ENCODE data around the gene ZMYND10. TPM values are rescaled to one million over a fixed set of nuclear protein-coding genes. Genes with fewer than 3 reads are reported as not detected.

Gene ZMYND10
- total and polyA plus RNA-seq, 8 donors: 0.35 to 8.3 (median 1.3) TPM

DNA sequence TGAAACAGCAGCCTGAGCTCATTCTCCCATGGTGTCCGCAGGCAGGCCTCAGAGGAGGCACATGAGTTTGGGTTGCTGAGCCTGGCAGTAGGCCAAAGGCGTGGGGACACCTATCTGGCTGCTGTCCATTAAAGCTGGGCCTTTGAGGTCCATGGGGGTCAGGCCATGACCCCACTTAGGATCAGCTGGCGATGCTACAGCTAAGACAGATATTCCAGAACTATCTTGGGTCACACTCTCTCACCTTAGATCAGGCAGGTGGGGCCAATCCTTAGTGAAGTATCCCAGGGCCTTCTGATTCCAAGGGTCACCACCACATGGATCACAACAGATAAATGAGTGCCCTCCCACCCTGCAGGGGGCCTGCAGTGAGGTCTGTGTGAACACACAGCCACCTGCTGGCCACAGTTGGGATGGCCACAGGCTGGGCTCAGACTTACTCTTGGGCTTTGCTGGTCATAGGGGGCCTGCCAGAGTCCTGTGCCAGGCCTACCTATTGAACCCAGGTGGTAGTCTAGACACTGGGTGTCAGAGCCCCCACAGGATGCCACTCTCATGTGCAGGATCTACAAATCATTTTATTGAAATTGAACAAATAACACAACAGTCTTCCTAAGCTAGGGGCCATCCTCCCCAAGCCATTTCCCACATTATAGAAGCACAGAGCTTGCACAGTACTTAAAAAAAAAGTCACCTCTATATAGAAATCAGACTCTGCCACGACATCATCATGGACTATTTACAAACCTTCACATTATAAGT, 21.0 kb downstream of the ZMYND10 start:
- intact Hi-C loops (cut with DNase I): loop anchor here in 1 of 3 donors (10.0 kb wide), 1 partner anchor 70 kb away; no protein-coding TSS in a partner anchor
- Histone ChIP-seq H3K9me3 (no peaks in the 10 kb centered on the region), H3K36me3 (peaks cover 0 to 8% (median 3%) of the 10 kb centered on the region in 3 donors), H3K27ac (peak overlapping the region; percentile 5 to 31 (median 13)), H3K4me3 (no peak overlapping the region), H3K27me3 (no peaks in the 10 kb centered on the region), H3K4me1 (peaks cover 13 to 30% (median 27%) of the 10 kb centered on the region in 3 donors)
- peak; percentile 51 to 73 (median 66) for TF ChIP-seq CTCF (IDR thresholded peaks at IDR 0.05)
- FAIRE-seq (no peak), DNase-seq (peak in 4 of 6 donors; percentile 71 to 85 (median 79)), ATAC-seq (no peak)
- 40 to 46% methylated on average over 4 of the region's 4 CpGs for WGBS, 2 donors

- Histone ChIP-seq H3K36me3 (peaks cover 0 to 8% (median 0%) of the 10 kb centered on the region in 3 donors), H3K4me3 (no peak overlapping the region), H3K9me3 (no peaks in the 10 kb centered on the region), H3K27ac (peak overlapping the region in 3 of 4 donors; percentile 14 to 31 (median 30)), H3K4me1 (peaks cover 13 to 31% (median 25%) of the 10 kb centered on the region in 3 donors), H3K27me3 (no peaks in the 10 kb centered on the region)
- intact Hi-C loops (cut with DNase I): loop anchor here in 1 of 3 donors (10.0 kb wide), 1 partner anchor 69 kb away; no protein-coding TSS in a partner anchor
- DNase-seq: peak in 2 of 6 donors; percentile 26 to 55
- FAIRE-seq: no peak
- WGBS, 2 donors: 66 to 85% methylated on average over 5 of the region's 5 CpGs
- no peak for TF ChIP-seq CTCF (IDR thresholded peaks at IDR 0.05)
- ATAC-seq: no peak
Observed at GRCh38 chr3:50323614-50324199, 21.8 kb downstream of the ZMYND10 start.

GRCh38 chr3:50323092-50323600, 22.4 kb downstream of the ZMYND10 start:
- no peak for TF ChIP-seq CTCF (IDR thresholded peaks at IDR 0.05)
- WGBS, 2 donors: 43 to 46% methylated on average over 4 of the region's 4 CpGs
- ATAC-seq (no peak), DNase-seq (peak in 1 of 6 donors; percentile 25), FAIRE-seq (no peak)
- peak overlapping the region in 3 of 4 donors; percentile 88 to 96 (median 95) for H3K27ac ChIP-seq
- peaks cover 0 to 8% (median 0%) of the 10 kb centered on the region in 3 donors for H3K36me3 ChIP-seq
- H3K4me3 ChIP-seq: no peak overlapping the region
- no peaks in the 10 kb centered on the region for H3K27me3 ChIP-seq
- intact Hi-C loops (cut with DNase I): loop anchor here in 1 of 3 donors (10.0 kb wide), 1 partner anchor 68 kb away; no protein-coding TSS in a partner anchor
- peaks cover 13 to 29% (median 22%) of the 10 kb centered on the region in 3 donors for H3K4me1 ChIP-seq
- no peaks in the 10 kb centered on the region for H3K9me3 ChIP-seq

DNA sequence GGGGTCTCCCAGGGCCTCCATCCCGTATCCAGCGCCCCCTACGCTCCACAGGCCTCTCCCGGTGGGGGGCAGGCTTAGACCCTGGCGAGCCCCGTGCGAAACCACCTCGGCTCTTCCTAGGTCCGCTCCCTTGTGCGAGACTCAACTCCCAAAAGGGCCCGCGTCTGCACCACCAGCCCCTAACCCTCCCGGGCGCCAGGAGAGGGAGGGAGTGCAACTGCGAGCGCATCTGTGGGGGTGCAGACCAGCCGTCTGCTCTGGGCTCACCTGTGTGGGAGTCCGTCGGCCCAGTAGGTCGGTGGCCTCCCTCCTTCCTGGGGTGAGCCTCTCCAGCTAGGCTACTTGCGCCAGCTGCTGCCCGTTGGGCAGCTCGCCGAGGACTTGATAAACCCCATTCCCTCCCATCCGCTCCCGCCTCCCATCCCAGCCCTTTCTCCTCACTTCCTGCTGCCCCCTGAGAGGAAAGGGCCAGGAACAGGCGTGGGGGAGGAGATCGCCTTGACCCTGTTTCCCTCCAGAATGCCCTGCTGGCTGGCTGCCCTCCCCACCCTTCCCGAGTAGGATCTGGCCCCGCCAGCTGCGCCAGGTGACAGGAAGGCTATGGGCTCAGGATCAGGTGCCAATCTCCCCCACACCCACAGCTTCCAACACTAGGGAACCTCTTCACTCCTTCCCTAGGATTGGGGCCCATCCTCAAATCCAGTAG, 23.0 kb downstream of the ZMYND10 start, which contains the start of gene HYAL2:
Gene HYAL2 (minus strand): TSS at position 360 of the 706 bp plus-strand sequence. CDS start 2,256 bp downstream, outside the sequence.
- ATAC-seq (no peak), DNase-seq (peak in 4 of 6 donors; percentile 50 to 79 (median 60)), FAIRE-seq (no peak)
- Histone ChIP-seq H3K27me3 (no peaks in the 10 kb centered on the region), H3K36me3 (peaks cover 0 to 8% (median 0%) of the 10 kb centered on the region in 3 donors), H3K4me1 (peaks cover 13 to 29% (median 22%) of the 10 kb centered on the region in 3 donors), H3K27ac (peak within 1 kb of the TSS; percentile 88 to 98 (median 96)), H3K9me3 (no peaks in the 10 kb centered on the region), H3K4me3 (peak within 1 kb of the TSS; percentile 51 to 94 (median 81))
- TF ChIP-seq CTCF (IDR thresholded peaks at IDR 0.05): no peak
- WGBS, 2 donors: 31 to 37% methylated on average over 28 to 31 of the region's 31 CpGs
- intact Hi-C loops (cut with DNase I): loop anchor here in 1 of 3 donors (10.0 kb wide), 1 partner anchor 68 kb away; no protein-coding TSS in a partner anchor

Data from pancreas (tissue), 10 donors.